ENCODE results near the gene SPATS2. TPM values are rescaled to one million over a fixed set of nuclear protein-coding genes. Genes with fewer than 3 reads are reported as not detected.

Gene SPATS2
- total RNA-seq, 1 donor from 2014 or later = 7.0 TPM

Other genes starting within 250 kb of the SPATS2 start
- 333 TPM for gene TUBA1B, start 236.1 kb upstream of the SPATS2 start, total RNA-seq
- 88.1 TPM for gene TUBA1A, start 178.4 kb upstream of the SPATS2 start, total RNA-seq
- gene TUBA1C, start 102.4 kb upstream of the SPATS2 start, total RNA-seq = 50.9 TPM
- not detected for gene PRPH, start 72.3 kb upstream of the SPATS2 start, total RNA-seq
- 0.67 TPM for gene TROAP, start 44.2 kb upstream of the SPATS2 start, total RNA-seq
- not detected for gene C1QL4, start 30.3 kb upstream of the SPATS2 start, total RNA-seq
- 0.16 TPM for gene DNAJC22, start 20.6 kb upstream of the SPATS2 start, total RNA-seq
- 0.16 TPM for gene KCNH3, start 171.6 kb downstream of the SPATS2 start, total RNA-seq
- gene MCRS1, start 200.7 kb downstream of the SPATS2 start, total RNA-seq = 83.0 TPM
- gene FAM186B, start 238.2 kb downstream of the SPATS2 start, total RNA-seq = 0.46 TPM